KMS-11 (cell line): ENCODE results near the gene DERL2.

Experiments used
- H2AFZ ChIP-seq: fragments of 200-600 bp; sonication (generic); 2 replicates; pipeline ENCODE4 v1.6.1; 2016; ENCODE audit warnings: antibody characterized with exemption, mixed run types, low read depth
- H3K27ac ChIP-seq: fragments of 200-600 bp; sonication (generic); 2 replicates; pipeline ENCODE4 v1.6.1; 2016; ENCODE audit warnings: mild to moderate bottlenecking, mixed run types
- H3K27me3 ChIP-seq: fragments of 200-600 bp; sonication (generic); 2 replicates; pipeline ENCODE4 v1.6.1; 2017; ENCODE audit warnings: mild to moderate bottlenecking, low read depth, mixed run types, moderate library complexity; ENCODE audit not compliant: insufficient read depth
- H3K36me3 ChIP-seq: fragments of 200-600 bp; sonication (generic); 2 replicates; pipeline ENCODE4 v1.6.1; 2017; ENCODE audit warnings: mild to moderate bottlenecking, mixed run types; ENCODE audit not compliant: insufficient read depth
- H3K4me1 ChIP-seq: fragments of 200-600 bp; sonication (generic); 2 replicates; pipeline ENCODE4 v1.6.1; 2016; ENCODE audit warnings: mild to moderate bottlenecking, low read depth, mixed run types; ENCODE audit not compliant: poor library complexity, severe bottlenecking
- H3K4me2 ChIP-seq: fragments of 200-600 bp; sonication (generic); 2 replicates; pipeline ENCODE4 v1.7.0; 2016; ENCODE audit warnings: mild to moderate bottlenecking, mixed run types
- H3K4me3 ChIP-seq: fragments of 200-600 bp; sonication (generic); IDR thresholded peaks from 2 replicates; pipeline ENCODE4 v1.6.1; 2017; ENCODE audit warnings: low read depth, low read length, mixed read lengths; ENCODE audit not compliant: insufficient read depth
- H3K79me2 ChIP-seq: fragments of 200-600 bp; sonication (generic); 2 replicates; pipeline ENCODE4 v1.6.1; 2016; ENCODE audit warnings: low read depth, mixed run types; ENCODE audit not compliant: insufficient read depth
- H3K9ac ChIP-seq: fragments of 200-600 bp; sonication (generic); 2 replicates; pipeline ENCODE4 v1.6.1; 2016; ENCODE audit warnings: mild to moderate bottlenecking, mixed run types
- H4K20me1 ChIP-seq: fragments of 200-600 bp; sonication (generic); 2 replicates; pipeline ENCODE4 v1.6.1; 2016; ENCODE audit warnings: mild to moderate bottlenecking, mixed run types; ENCODE audit not compliant: insufficient read depth
- TF ChIP-seq, protein P1 (sequence below): fragments of 200-600 bp; sonication (generic); conservative IDR thresholded peaks from 2 replicates; pipeline ENCODE4 v1.6.1; 2017; ENCODE audit warnings: low read depth, mild to moderate bottlenecking, antibody characterized with exemption, low read length, moderate library complexity, mixed read lengths

The DERL2 gene

DNA sequence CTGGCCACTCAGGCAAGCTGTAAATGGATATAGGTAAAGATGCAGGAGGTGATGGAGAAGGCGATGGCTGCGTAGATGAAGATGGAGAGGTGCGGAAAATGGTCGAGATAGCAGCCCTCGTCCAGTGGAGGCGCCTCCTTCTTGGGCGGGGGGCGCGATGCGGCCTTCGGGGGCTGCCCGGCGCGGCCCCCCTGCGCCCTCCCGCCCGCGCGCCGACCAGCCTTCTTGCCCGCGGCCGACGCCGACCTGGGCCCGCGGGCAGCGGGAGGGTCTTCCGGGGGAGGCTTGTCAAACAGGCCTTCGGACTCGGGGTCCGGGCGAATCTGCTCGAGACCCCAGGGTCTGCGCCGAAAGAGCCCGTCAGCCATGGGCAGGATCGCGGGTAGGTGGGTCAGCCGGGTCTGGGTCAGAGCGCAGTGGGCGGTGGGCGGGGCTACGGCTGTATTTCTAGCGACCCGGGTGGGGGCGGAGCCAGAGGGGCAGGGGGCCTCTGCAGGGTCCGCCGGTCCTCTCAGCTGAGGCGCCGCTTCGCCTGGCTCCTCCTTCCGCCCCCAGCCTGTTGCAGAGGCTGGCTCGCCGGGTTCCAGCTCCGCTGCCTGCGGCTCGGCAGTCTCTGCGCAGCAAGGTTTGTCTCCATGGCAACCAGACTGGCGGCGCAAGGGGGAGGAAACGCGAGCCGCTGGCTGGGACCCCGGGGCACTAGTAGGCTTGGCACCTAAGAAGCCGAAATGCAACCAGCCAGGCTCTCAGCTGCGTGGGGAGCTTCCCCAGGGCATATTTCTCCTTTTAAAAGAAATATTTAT lies 14.8 kb upstream of the DERL2 start:
- no peaks in the 10 kb centered on the region for H3K27me3 ChIP-seq
- TF ChIP-seq, protein P1, sequence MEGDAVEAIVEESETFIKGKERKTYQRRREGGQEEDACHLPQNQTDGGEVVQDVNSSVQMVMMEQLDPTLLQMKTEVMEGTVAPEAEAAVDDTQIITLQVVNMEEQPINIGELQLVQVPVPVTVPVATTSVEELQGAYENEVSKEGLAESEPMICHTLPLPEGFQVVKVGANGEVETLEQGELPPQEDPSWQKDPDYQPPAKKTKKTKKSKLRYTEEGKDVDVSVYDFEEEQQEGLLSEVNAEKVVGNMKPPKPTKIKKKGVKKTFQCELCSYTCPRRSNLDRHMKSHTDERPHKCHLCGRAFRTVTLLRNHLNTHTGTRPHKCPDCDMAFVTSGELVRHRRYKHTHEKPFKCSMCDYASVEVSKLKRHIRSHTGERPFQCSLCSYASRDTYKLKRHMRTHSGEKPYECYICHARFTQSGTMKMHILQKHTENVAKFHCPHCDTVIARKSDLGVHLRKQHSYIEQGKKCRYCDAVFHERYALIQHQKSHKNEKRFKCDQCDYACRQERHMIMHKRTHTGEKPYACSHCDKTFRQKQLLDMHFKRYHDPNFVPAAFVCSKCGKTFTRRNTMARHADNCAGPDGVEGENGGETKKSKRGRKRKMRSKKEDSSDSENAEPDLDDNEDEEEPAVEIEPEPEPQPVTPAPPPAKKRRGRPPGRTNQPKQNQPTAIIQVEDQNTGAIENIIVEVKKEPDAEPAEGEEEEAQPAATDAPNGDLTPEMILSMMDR, result no peak
- H3K27ac ChIP-seq, result no peak overlapping the region
- no peaks in the 10 kb centered on the region for H4K20me1 ChIP-seq
- H3K4me2 ChIP-seq, result no peak overlapping the region
- H3K4me1 ChIP-seq, result no peaks in the 10 kb centered on the region
- no peaks in the 10 kb centered on the region for H3K79me2 ChIP-seq
- no peak overlapping the region for H3K9ac ChIP-seq
- H3K4me3 ChIP-seq, result no peak overlapping the region
- H3K36me3 ChIP-seq, result no peaks in the 10 kb centered on the region
- H2AFZ ChIP-seq, result no peak overlapping the region

DNA sequence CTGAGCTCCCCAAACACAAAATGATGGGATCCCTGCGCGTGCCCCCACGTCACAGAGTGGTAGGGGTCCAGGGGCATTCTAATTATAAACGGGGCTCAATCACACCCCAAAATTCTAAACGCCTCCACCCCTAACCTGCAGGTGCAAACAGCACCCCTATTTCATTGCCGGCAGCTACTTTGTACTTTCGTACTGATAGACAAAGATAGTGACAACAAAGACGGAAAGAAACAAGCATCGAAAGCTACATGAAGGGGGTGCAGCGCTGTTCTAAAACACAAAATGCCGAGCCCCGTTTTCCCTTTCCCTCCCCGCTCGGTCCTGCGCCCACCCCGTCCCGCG lies 14.2 kb upstream of the DERL2 start:
- Histone ChIP-seq H3K4me2 (no peak overlapping the region), H3K27me3 (no peaks in the 10 kb centered on the region), H3K9ac (no peak overlapping the region), H3K36me3 (no peaks in the 10 kb centered on the region), H3K4me3 (no peak overlapping the region), H2AFZ (no peak overlapping the region), H3K79me2 (no peaks in the 10 kb centered on the region), H3K4me1 (no peaks in the 10 kb centered on the region), H4K20me1 (no peaks in the 10 kb centered on the region), H3K27ac (no peak overlapping the region)
- TF ChIP-seq, protein P1, result no peak

DNA sequence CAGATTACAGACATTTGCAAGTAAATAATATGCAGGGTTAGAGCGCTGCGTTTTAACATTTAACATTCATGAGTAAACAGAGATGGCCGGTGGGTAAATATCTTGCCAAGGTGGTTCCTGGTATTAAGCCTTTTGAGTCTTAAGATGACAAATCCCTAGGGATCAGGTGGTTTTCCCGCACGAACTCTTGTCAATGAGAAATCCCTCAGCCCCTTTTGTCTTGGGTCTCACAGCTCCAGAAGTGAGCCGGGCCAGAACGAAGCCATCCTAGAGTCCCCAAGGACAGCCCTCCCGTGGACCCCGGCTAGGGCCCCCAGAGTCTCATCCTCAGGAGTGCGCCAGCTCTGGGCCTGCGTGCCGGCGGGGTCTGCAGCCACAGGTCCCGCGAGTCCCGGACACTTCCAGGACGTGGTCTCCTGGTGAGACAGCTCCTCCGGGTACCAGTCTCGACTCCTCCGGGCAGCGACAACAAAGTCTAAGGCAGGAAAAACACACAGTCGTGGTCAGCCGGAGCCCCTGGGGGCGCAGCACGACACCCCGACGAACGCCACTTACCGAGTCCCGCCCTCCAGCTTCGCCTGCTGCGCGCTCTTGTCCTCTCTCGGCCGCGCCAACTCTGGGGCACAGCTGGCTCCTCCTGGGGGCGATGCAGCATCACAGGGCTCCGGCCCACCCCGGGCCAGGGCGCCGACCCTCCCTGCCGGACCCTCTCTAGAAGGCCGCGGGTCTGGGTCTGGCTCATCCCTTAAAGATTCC lies 13.7 kb upstream of the DERL2 start:
- no peaks in the 10 kb centered on the region for H3K4me1 ChIP-seq
- TF ChIP-seq, protein P1, result no peak
- H2AFZ ChIP-seq, result no peak overlapping the region
- no peaks in the 10 kb centered on the region for H3K27me3 ChIP-seq
- no peak overlapping the region for H3K27ac ChIP-seq
- no peak overlapping the region for H3K4me2 ChIP-seq
- no peaks in the 10 kb centered on the region for H3K36me3 ChIP-seq
- H3K79me2 ChIP-seq, result no peaks in the 10 kb centered on the region
- no peaks in the 10 kb centered on the region for H4K20me1 ChIP-seq
- no peak overlapping the region for H3K4me3 ChIP-seq
- H3K9ac ChIP-seq, result no peak overlapping the region

DNA sequence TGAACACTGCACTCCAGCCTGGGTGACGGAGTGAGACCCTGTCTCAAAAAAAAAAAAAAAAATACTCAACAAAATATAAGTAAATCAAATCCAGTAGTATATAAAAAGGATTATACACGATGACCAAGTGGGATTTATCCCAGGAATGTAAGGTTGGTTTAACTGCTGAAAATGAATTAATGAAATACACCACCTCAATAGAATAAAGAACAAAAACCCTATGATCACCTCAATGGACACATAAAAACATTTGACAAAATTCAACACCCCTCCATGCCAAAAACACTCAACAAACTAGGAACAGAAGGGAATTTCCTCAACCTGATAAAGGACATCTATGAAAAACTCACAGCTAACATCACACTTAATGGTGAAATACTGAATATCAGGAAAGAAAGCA lies 7.0 kb upstream of the DERL2 start:
- Histone ChIP-seq H3K9ac (no peak overlapping the region), H3K4me2 (no peak overlapping the region), H2AFZ (no peak overlapping the region), H3K27ac (no peak overlapping the region), H3K4me3 (no peak overlapping the region), H3K27me3 (no peaks in the 10 kb centered on the region), H3K4me1 (no peaks in the 10 kb centered on the region), H3K36me3 (no peaks in the 10 kb centered on the region), H3K79me2 (no peaks in the 10 kb centered on the region), H4K20me1 (no peaks in the 10 kb centered on the region)
- TF ChIP-seq, protein P1, result no peak
